GM12873 (cell line): ENCODE measurements around the gene ZCCHC9.

Source experiments
- CTCF ChIP-seq: IDR thresholded peaks from 2 replicates; pipeline ENCODE4 v1.5.1; 2012; ENCODE audit warnings: low read depth, mild to moderate bottlenecking, moderate library complexity, low read length, control low read depth; ENCODE audit not compliant: insufficient read depth; ENCODE audit errors: missing control alignments

ZCCHC9 gene

DNA sequence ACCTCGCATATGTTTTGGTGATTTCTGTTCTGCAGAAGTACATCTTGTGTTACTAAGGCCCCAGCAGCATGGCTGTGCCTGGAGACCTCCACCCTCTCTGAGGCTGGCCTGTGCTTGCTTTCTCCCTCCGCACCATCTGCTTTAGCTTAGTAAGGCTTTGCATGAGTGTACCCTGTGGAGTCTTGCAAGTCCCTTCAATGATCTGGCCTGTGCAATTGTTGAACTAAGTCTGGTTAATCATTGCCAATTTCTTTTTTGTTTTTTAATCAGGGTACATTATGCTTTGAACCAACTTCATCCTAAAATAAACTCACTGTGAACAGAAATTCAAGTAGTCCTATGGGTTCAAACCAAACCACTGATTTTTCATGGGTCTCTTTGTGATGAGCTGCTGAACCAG is 60.2 kb downstream of the ZCCHC9 start:
- no peak for TF ChIP-seq CTCF
